Caco-2 (cell line): ENCODE measurements around the gene S100A2. TPM values are rescaled to one million over a fixed set of nuclear protein-coding genes. Genes with fewer than 3 reads are reported as not detected.
A peak's percentile ranks its signal among the peaks of the same experiment; 100 is the strongest.

Source experiments
- BruUV-seq: library from RNA; stranded (reverse); fragments of 400-500 nt; replicated peaks from 2 replicates; lab custom pipeline; 2021; lab: Mats Ljungman, UMichigan
- CTCF ChIA-PET: fragments of 300-600 bp; sonication (Branson Sonifier 250); formaldehyde crosslinking; loops from one replicate; lab custom pipeline; 2022; ENCODE audit warnings: antibody characterized with exemption; lab: Charles Lee
- POLR2A ChIA-PET: fragments of 300-600 bp; sonication (Branson Sonifier 250); formaldehyde crosslinking; loops from one replicate; lab custom pipeline; 2022; ENCODE audit warnings: antibody characterized with exemption; lab: Charles Lee
- DNase-seq, 2 experiments: peaks; one replicate each; pipeline versions ENCODE4 v3.0.0 to v3.0.0-alpha.2; 2020 to 2022
- H3K27me3 ChIP-seq: replicated peaks from 2 replicates; pipeline ENCODE4 v1.6.0; 2011; ENCODE audit warnings: low read length; ENCODE audit not compliant: control insufficient read depth, insufficient read depth
- H3K36me3 ChIP-seq: 2 replicates; pipeline ENCODE4 v1.5.1; 2011; ENCODE audit warnings: low read length; ENCODE audit not compliant: control insufficient read depth, insufficient read depth
- H3K4me1 ChIP-seq: fragments of 250-450 bp; sonication (Bioruptor Pico); 2 replicates; pipeline ENCODE4 v1.5.1; 2020; ENCODE audit warnings: mild to moderate bottlenecking
- H3K4me3 ChIP-seq: 2 replicates; pipeline ENCODE4 v1.5.1; 2011; ENCODE audit warnings: low read depth, mild to moderate bottlenecking, control low read depth, low read length
- H3K9me3 ChIP-seq: fragments of 250-450 bp; sonication (Bioruptor Pico); 2 replicates; pipeline ENCODE4 v1.5.1; 2020; ENCODE audit warnings: mild to moderate bottlenecking, moderate library complexity
- H3K27ac Mint-ChIP-seq: one replicate; pipeline ENCODE4 v1.8.0; 2022; ENCODE audit warnings: mixed read lengths; ENCODE audit not compliant: unreplicated experiment
- H3K27me3 Mint-ChIP-seq: one replicate; pipeline ENCODE4 v1.8.0; 2022; ENCODE audit warnings: mixed read lengths; ENCODE audit not compliant: insufficient read depth, unreplicated experiment
- H3K36me3 Mint-ChIP-seq: one replicate; pipeline ENCODE4 v1.8.0; 2022; ENCODE audit warnings: mild to moderate bottlenecking, mixed read lengths; ENCODE audit not compliant: insufficient read depth, unreplicated experiment
- H3K4me1 Mint-ChIP-seq: one replicate; pipeline ENCODE4 v1.8.0; 2022; ENCODE audit warnings: low read depth, mixed read lengths; ENCODE audit not compliant: unreplicated experiment
- H3K4me3 Mint-ChIP-seq: one replicate; pipeline ENCODE4 v1.8.0; 2022; ENCODE audit warnings: mild to moderate bottlenecking, moderate library complexity, mixed read lengths; ENCODE audit not compliant: unreplicated experiment
- H3K9me3 Mint-ChIP-seq: one replicate; pipeline ENCODE4 v1.8.0; 2022; ENCODE audit warnings: mixed read lengths; ENCODE audit not compliant: unreplicated experiment
- intact Hi-C: fragments of 100-400 bp; cut with micrococcal nuclease; formaldehyde crosslinking; loops from one replicate; pipeline ENCODE4 v1.10.0; 2022; ENCODE audit not compliant: unreplicated experiment
- total RNA-seq: library from RNA; stranded (reverse); gene quantifications from 2 replicates; pipeline ENCODE4 v1.2.3, GENCODE V29; 2022
- TF ChIP-seq, protein P1 (sequence below), 2 experiments: fragments of 200-600 bp in 1 of 2; IDR thresholded peaks; 1 replicate in 1 of 2; 2 replicates in 1 of 2; pipeline versions ENCODE4 v1.5.1 to v1.8.0; 2011 to 2022; ENCODE audit warnings: antibody characterized with exemption in 1 of 2, control low read depth in 1 of 2, inconsistent platforms in 1 of 2, low read depth in 1 of 2, low read length in 1 of 2, mild to moderate bottlenecking in 1 of 2, moderate library complexity in 1 of 2; ENCODE audit not compliant: insufficient read depth in 1 of 2, severe bottlenecking in 1 of 2, unreplicated experiment in 1 of 2

The S100A2 gene
- total RNA-seq, 1 experiment from 2014 or later: 2.4 TPM

DNA sequence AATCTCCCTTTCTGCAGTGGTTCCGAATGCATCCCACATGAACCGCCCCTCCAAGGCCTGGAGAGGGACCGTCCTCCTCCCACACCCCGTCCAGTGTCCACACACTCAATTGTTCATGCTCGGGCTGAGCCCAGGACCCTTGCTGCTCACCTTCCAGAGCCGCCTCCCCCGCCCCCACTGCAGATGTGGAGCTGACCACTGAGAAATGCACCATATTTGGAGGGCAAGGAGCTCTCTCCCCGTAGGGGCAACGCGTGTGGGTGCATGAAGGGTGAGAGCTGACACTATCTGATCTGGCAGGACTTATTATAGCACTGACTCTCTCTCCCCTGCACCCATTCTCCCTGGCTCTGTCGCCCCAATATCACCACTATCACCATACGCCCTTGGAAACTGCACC, 12.5 kb downstream of the S100A2 start:
- no peaks in the 10 kb centered on the region for H3K36me3 ChIP-seq
- Mint-ChIP-seq H3K36me3 (no peaks in the 10 kb centered on the region), H3K4me1 (peaks cover 32% of the 10 kb centered on the region), H3K9me3 (no peaks in the 10 kb centered on the region), H3K27ac (no peak overlapping the region), H3K4me3 (no peak overlapping the region), H3K27me3 (no peaks in the 10 kb centered on the region)
- TF ChIP-seq, protein P1, sequence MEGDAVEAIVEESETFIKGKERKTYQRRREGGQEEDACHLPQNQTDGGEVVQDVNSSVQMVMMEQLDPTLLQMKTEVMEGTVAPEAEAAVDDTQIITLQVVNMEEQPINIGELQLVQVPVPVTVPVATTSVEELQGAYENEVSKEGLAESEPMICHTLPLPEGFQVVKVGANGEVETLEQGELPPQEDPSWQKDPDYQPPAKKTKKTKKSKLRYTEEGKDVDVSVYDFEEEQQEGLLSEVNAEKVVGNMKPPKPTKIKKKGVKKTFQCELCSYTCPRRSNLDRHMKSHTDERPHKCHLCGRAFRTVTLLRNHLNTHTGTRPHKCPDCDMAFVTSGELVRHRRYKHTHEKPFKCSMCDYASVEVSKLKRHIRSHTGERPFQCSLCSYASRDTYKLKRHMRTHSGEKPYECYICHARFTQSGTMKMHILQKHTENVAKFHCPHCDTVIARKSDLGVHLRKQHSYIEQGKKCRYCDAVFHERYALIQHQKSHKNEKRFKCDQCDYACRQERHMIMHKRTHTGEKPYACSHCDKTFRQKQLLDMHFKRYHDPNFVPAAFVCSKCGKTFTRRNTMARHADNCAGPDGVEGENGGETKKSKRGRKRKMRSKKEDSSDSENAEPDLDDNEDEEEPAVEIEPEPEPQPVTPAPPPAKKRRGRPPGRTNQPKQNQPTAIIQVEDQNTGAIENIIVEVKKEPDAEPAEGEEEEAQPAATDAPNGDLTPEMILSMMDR (IDR thresholded peaks at IDR 0.05; ENCODE audit: insufficient read depth in 1 of 2, low read depth in 1 of 2, low read length in 1 of 2, severe bottlenecking in 1 of 2, unreplicated experiment in 1 of 2): no peak
- intact Hi-C loops: no loop called here
- peaks cover 30% of the 10 kb centered on the region for H3K4me1 ChIP-seq
- no peak for DNase-seq
- no peaks in the 10 kb centered on the region for H3K9me3 ChIP-seq
- H3K27me3 ChIP-seq: no peaks in the 10 kb centered on the region
- ChIA-PET CTCF (interaction anchor here (1.5 kb wide), 1 partner anchor 13 kb away, joined by 8 read pairs; no protein-coding TSS in a partner anchor), POLR2A (interaction anchor here (0.6 kb wide), 1 partner anchor 13 kb away, joined by 6 read pairs; no protein-coding TSS in a partner anchor)
- no peak overlapping the region for H3K4me3 ChIP-seq
- no TSS peak for BruUV-seq

DNA sequence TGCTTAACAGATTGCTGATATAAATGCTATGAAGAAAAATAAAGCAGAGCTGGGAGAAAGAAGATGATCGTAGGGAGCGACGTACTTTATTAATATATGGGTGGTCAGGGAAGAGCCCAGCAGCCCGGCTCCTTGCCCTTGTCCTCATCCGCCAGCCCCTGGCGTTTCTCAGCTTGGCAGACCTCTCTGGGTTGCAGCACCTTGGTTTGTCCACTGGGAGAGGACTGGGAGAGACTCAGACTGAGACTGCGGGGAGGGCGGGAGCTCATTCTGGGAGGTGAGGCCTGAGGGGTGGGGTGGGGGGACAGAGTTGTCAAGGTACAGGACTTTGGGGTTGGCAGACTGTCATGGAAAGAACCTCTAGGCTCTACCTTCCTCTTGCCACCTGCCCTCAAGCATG, 13.3 kb downstream of the S100A2 start:
- Mint-ChIP-seq H3K9me3 (no peaks in the 10 kb centered on the region), H3K27ac (no peak overlapping the region), H3K4me1 (peaks cover 32% of the 10 kb centered on the region), H3K4me3 (no peak overlapping the region), H3K27me3 (no peaks in the 10 kb centered on the region), H3K36me3 (no peaks in the 10 kb centered on the region)
- intact Hi-C loops: no loop called here
- DNase-seq: peak in 1 of 2 experiments; percentile 37
- no peak overlapping the region for H3K4me3 ChIP-seq
- BruUV-seq: no TSS peak
- no peaks in the 10 kb centered on the region for H3K27me3 ChIP-seq
- TF ChIP-seq, protein P1 (IDR thresholded peaks at IDR 0.05; ENCODE audit: insufficient read depth in 1 of 2, low read depth in 1 of 2, low read length in 1 of 2, severe bottlenecking in 1 of 2, unreplicated experiment in 1 of 2): no peak
- H3K36me3 ChIP-seq: no peaks in the 10 kb centered on the region
- POLR2A ChIA-PET: interaction anchor here (0.6 kb wide), 1 partner anchor 245 kb away, joined by 8 read pairs; no protein-coding TSS in a partner anchor
- CTCF ChIA-PET: interaction anchor here (0.6 to 1.5 kb wide), 4 partner anchors 14 to 156 kb away, joined by 4 to 8 read pairs (median 6); partner anchors contain the start of gene S100A13
- peaks cover 34% of the 10 kb centered on the region for H3K4me1 ChIP-seq
- no peaks in the 10 kb centered on the region for H3K9me3 ChIP-seq

GRCh38 chr1:153550827-153551500, 14.7 kb downstream of the S100A2 start:
- Histone ChIP-seq H3K36me3 (no peaks in the 10 kb centered on the region), H3K9me3 (no peaks in the 10 kb centered on the region), H3K27me3 (no peaks in the 10 kb centered on the region), H3K4me3 (no peak overlapping the region), H3K4me1 (peaks cover 46% of the 10 kb centered on the region)
- ChIA-PET CTCF (interaction anchor here (1.1 kb wide), 1 partner anchor 25 kb away, joined by 3 read pairs; no protein-coding TSS in a partner anchor), POLR2A (no interaction called here)
- Mint-ChIP-seq H3K9me3 (no peaks in the 10 kb centered on the region), H3K27me3 (no peaks in the 10 kb centered on the region), H3K4me1 (peaks cover 41% of the 10 kb centered on the region), H3K36me3 (no peaks in the 10 kb centered on the region), H3K27ac (peak overlapping the region; percentile 62), H3K4me3 (no peak overlapping the region)
- intact Hi-C loops: no loop called here
- no peak for DNase-seq
- TF ChIP-seq, protein P1 (IDR thresholded peaks at IDR 0.05; ENCODE audit: insufficient read depth in 1 of 2, low read depth in 1 of 2, low read length in 1 of 2, severe bottlenecking in 1 of 2, unreplicated experiment in 1 of 2): no peak
- no TSS peak for BruUV-seq
